ENCODE measurements around the gene NHERF1. TPM values are rescaled to one million over a fixed set of nuclear protein-coding genes. Genes with fewer than 3 reads are reported as not detected.

NHERF1 gene
- total and polyA plus RNA-seq, 2 of the 13 experiments (the other 11 are each of a cell fraction or from before 2014, with no cell fraction given), result 169 to 269 TPM

GRCh38 chr17:74738051-74738996 lies 10.1 kb upstream of the NHERF1 start (continued):
- TF ChIP-seq PHB2 (IDR thresholded peaks at IDR 0.05; ENCODE audit: partially characterized antibody), result no peak
- no peak for TF ChIP-seq ZFP36L1 (CRISPR knock-in tag; IDR thresholded peaks at IDR 0.05)
- TF ChIP-seq KDM6A (CRISPR knock-in tag; IDR thresholded peaks at IDR 0.05; ENCODE audit: low read depth), result peak; percentile 50; the same call in 1 of the 2 replicates
- no peak for TF ChIP-seq SMARCC2 (IDR thresholded peaks at IDR 0.05)
- TF ChIP-seq ZNF773 (CRISPR knock-in tag; IDR thresholded peaks at IDR 0.05; ENCODE audit: borderline replicate concordance), result no peak
- TF ChIP-seq CSRNP2 (CRISPR knock-in tag; conservative IDR thresholded peaks at IDR 0.05; ENCODE audit: low read depth), result no peak
- no peak for TF ChIP-seq ASH2L (IDR thresholded peaks at IDR 0.05; ENCODE audit: insufficient read length, low read depth, low read length)
- no peak for TF ChIP-seq DBP (CRISPR knock-in tag; IDR thresholded peaks at IDR 0.05; ENCODE audit: not compliant biosample characterization)
- peak; percentile 3; the same call in 1 of the 2 replicates for TF ChIP-seq ZMYM3 (CRISPR knock-in tag; IDR thresholded peaks at IDR 0.05)
- no peak for TF ChIP-seq ZBTB39 (CRISPR knock-in tag; IDR thresholded peaks at IDR 0.05)
- no peak for TF ChIP-seq STAT5B (CRISPR knock-in tag; IDR thresholded peaks at IDR 0.05)
- TF ChIP-seq ZHX1 (CRISPR knock-in tag; IDR thresholded peaks at IDR 0.05; ENCODE audit: low read depth), result no peak
- no peak for TF ChIP-seq MBD4 (IDR thresholded peaks at IDR 0.05; ENCODE audit: borderline replicate concordance, low read length)
- TF ChIP-seq AHR (CRISPR knock-in tag; IDR thresholded peaks at IDR 0.05), result no peak
- TF ChIP-seq NRL (CRISPR knock-in tag; IDR thresholded peaks at IDR 0.05; ENCODE audit: borderline replicate concordance), result no peak; the same call in 1 of the 2 replicates
- peak; percentile 34; the same call in 1 of the 2 replicates for TF ChIP-seq ZSCAN31 (CRISPR knock-in tag; IDR thresholded peaks at IDR 0.05; ENCODE audit: low read depth)
- TF ChIP-seq MBNL3 (CRISPR knock-in tag; conservative IDR thresholded peaks at IDR 0.05), result no peak
